Measurements from ENCODE around the gene ITPRIPL2. TPM values are rescaled to one million over a fixed set of nuclear protein-coding genes. Genes with fewer than 3 reads are reported as not detected.

The ITPRIPL2 gene
- total RNA-seq, 1 donor, result 46.2 TPM

DNA sequence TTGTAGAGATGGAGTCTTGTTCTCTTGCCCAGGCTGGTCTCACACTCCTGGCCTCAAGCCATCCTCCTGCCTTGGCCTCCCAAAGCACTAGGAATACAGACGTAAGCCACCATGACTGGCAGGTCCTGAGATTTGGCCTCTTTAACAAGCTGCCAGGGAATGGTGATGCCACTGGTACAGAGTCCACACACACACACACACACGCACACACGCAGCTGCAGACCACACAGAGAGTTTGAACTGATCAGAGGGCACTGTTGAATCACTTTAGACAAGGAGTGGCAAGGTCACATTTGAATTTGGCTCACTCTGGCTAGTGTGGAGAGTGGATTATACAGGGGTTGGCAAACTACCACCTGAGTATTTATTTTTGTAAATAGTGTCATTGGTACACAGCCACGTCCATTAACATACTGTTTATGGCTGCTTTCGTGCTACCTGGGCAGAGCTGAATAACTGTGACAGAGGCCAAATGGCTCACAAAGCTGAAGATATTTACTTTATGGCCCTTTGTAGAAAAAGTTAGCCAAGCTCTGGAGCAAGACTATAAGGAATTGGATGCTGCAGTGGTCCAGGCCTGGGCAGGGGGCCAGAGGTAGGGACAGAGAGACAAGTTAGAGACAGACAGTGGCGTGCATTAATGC, 9.9 kb downstream of the ITPRIPL2 start:
- DNase-seq (ENCODE audit: low read depth), result no peak
- H3K4me3 ChIP-seq (ENCODE audit: low read depth, low read length), result no peak overlapping the region
- no peak for TF ChIP-seq CTCF (IDR thresholded peaks at IDR 0.05; ENCODE audit: insufficient read depth, low read depth, low read length)

DNA sequence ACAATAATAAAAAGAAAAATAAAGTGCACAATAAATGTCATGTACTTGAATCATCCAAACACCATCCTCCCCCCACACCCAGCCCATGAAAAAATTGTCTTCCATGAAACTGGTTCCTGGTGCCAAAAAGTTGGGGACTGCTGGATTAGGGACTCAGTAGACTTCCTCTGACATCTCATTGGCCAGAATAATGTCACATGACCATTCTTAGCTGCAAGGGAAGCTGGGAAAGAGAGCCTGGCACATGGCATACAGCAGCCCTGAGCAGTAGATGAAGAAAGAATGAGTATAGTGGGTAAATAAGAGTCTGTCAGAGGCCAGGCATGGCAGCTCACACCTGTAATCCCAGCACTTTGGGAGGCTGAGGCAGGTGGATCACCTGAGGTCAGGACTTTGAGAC, 12.5 kb downstream of the ITPRIPL2 start:
- TF ChIP-seq CTCF (IDR thresholded peaks at IDR 0.05; ENCODE audit: insufficient read depth, low read depth, low read length), result no peak
- DNase-seq (ENCODE audit: low read depth), result no peak
- no peak overlapping the region for H3K4me3 ChIP-seq (ENCODE audit: low read depth, low read length)

- H3K4me3 ChIP-seq (ENCODE audit: low read depth, low read length), result no peak overlapping the region
- no peak for TF ChIP-seq CTCF (IDR thresholded peaks at IDR 0.05; ENCODE audit: insufficient read depth, low read depth, low read length)
- no peak for DNase-seq (ENCODE audit: low read depth)
Observed at GRCh38 chr16:19127205-19127604, 13.4 kb downstream of the ITPRIPL2 start.

DNA sequence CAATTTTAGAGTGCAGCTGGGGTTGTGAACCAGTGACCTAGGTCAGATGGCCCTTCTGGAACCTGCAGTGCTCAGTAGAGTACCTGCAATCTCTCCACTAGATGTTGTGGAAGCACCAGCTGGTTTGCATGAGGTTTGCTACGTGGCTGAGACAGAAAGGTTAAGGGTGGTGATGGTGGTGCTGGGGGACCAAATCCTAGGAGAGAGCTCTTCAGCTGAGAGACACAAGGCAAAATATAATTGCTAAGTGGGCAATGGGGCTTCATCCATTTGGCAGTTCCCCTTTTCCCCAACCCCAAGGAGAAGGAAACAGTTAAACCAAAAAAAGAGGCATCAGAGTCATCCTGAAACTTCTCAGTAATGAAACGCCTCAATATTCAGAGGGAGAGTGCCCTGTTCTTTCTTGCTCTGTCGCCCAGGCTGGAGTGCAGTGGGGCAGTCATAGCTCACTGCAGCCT, 13.9 kb downstream of the ITPRIPL2 start:
- no peak for TF ChIP-seq CTCF (IDR thresholded peaks at IDR 0.05; ENCODE audit: insufficient read depth, low read depth, low read length)
- H3K4me3 ChIP-seq (ENCODE audit: low read depth, low read length), result no peak overlapping the region
- no peak for DNase-seq (ENCODE audit: low read depth)

DNA sequence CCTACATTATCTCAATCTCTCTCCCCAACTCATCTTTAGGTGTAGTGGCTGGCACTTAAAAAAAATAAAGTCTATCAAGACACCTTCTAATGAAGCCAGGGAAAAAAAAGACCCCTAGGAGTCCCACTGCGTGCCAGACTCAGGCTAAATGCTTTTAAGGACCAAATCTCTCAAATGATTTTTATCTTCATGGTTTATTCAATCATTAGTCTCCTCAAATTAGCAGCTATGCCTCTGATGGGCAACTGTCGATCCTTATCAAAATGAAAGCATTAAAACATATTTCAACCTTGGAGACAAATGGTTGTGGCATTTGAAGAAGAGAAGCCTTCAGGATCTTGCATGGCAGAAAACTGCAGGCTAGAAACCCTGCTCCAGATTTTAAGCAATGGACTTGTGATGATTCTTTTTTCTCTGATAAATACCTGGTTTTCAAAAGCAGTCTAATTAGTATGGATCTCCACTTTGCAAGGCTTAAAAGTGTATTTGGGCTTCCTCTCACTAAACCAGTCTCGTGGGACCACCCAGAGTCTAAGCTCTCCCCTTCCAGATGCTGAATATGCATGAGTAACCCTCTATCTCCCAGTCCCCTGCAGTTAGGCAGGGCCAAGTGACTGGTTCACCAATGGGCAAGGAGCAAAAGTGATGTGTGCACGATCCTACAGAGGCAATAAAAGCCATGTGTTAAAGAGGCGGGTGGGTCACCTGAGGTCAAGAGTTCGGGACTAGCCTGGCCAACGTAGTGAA, 14.9 kb downstream of the ITPRIPL2 start:
- H3K4me3 ChIP-seq (ENCODE audit: low read depth, low read length), result no peak overlapping the region
- no peak for DNase-seq (ENCODE audit: low read depth)
- no peak for TF ChIP-seq CTCF (IDR thresholded peaks at IDR 0.05; ENCODE audit: insufficient read depth, low read depth, low read length)

GRCh38 chr16:19130385-19130784, 16.6 kb downstream of the ITPRIPL2 start:
- no peak for TF ChIP-seq CTCF (IDR thresholded peaks at IDR 0.05; ENCODE audit: insufficient read depth, low read depth, low read length)
- H3K4me3 ChIP-seq (ENCODE audit: low read depth, low read length), result no peak overlapping the region
- no peak for DNase-seq (ENCODE audit: low read depth)
